DOHH2 (cell line): ENCODE results near the gene TNRC18.

Experiments
- EZH2phosphoT487 ChIP-seq: fragments of 200-600 bp; sonication (generic); IDR thresholded peaks from 2 replicates; pipeline ENCODE4 v1.6.1; 2017; ENCODE audit warnings: borderline replicate concordance, mild to moderate bottlenecking, antibody characterized with exemption, low read length, moderate library complexity, mixed read lengths
- TF ChIP-seq, protein P1 (sequence below): fragments of 200-600 bp; sonication (generic); IDR thresholded peaks from one replicate; pipeline ENCODE4 v1.5.1; 2014; ENCODE audit warnings: antibody characterized with exemption, mild to moderate bottlenecking, low read depth, low read length; ENCODE audit not compliant: poor library complexity, severe bottlenecking

DNA sequence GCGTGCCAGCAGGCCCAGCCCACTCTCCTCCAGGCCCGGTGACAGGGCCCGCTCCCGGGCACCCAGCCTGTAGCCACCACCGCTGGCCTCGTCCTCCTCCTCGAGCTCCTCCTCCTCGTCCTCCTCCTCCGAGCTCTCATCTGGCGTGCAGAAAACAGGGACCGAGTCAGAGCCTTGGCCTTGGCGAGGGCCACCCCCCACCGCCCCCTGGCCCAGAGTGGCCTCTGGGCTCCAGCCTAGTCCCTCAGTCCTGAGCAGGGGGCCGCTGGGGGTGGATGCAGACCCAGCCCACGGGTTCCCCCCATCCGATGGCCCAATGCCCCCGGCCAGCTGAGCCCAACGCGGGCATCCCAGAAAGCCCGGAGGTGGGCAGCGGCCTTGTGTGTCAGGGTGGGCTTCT, 78.0 kb downstream of the TNRC18 start:
- TF ChIP-seq, protein P1, sequence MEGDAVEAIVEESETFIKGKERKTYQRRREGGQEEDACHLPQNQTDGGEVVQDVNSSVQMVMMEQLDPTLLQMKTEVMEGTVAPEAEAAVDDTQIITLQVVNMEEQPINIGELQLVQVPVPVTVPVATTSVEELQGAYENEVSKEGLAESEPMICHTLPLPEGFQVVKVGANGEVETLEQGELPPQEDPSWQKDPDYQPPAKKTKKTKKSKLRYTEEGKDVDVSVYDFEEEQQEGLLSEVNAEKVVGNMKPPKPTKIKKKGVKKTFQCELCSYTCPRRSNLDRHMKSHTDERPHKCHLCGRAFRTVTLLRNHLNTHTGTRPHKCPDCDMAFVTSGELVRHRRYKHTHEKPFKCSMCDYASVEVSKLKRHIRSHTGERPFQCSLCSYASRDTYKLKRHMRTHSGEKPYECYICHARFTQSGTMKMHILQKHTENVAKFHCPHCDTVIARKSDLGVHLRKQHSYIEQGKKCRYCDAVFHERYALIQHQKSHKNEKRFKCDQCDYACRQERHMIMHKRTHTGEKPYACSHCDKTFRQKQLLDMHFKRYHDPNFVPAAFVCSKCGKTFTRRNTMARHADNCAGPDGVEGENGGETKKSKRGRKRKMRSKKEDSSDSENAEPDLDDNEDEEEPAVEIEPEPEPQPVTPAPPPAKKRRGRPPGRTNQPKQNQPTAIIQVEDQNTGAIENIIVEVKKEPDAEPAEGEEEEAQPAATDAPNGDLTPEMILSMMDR = no peak
- TF ChIP-seq EZH2phosphoT487 = no peak
